Measurements from ENCODE around the gene IFNA1.
A peak's percentile ranks its signal among the peaks of the same experiment; 100 is the strongest.
"Not testable (repeated sequence)": the region's sequence is repeated elsewhere in the genome, so short reads cannot be mapped to it uniquely, and the experiment has no call there.

The IFNA1 gene

DNA sequence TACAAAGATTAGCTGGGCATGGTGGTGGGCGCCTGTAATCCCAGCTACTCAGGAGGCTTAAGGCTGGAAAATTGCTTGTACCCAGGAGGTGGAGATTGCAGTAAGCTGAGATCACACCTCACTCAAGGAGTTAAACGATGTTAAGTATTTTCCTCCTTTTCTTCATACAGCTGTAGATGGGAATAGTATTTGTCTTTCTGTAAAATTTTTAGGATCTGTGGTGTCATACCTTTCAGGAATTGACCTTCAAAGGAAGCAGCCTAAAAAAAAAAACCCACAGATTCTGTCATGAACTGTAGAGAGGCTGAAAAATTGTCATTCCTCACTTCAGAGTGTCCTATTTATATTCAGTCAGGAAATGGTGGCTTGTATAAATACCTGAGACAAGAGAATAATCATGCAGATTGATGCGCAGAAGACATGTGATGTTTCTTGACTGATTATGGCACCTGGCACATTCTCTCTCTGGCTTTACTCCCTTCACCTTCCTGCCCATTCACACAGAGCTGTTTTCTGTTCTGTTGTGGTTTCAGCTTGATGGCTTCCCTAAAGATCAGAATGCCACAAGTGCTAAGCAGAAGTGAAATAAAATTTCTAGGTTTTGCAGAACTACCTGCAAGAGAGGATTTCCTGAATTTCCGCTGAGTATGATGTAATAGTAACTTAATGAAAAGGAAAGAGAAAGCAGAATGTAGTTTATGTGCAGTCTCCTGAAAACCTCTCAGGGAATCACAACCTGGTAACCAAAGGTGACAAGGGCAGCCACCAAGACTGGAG is 3.8 kb downstream of the IFNA1 start:
- no peak for DNase-seq (ENCODE audit: low read depth)
- no peak for TF ChIP-seq CTCF (conservative IDR thresholded peaks at IDR 0.05; ENCODE audit: low read depth, low read length)
- H3K4me3 ChIP-seq (ENCODE audit: low read length), result no peak overlapping the region

- DNase-seq (ENCODE audit: low read depth); H3K4me3 ChIP-seq (ENCODE audit: low read length): not testable (repeated sequence)
These were observed 9.1 kb downstream of the IFNA1 start for GRCh38 chr9:21449312-21449711.

DNA sequence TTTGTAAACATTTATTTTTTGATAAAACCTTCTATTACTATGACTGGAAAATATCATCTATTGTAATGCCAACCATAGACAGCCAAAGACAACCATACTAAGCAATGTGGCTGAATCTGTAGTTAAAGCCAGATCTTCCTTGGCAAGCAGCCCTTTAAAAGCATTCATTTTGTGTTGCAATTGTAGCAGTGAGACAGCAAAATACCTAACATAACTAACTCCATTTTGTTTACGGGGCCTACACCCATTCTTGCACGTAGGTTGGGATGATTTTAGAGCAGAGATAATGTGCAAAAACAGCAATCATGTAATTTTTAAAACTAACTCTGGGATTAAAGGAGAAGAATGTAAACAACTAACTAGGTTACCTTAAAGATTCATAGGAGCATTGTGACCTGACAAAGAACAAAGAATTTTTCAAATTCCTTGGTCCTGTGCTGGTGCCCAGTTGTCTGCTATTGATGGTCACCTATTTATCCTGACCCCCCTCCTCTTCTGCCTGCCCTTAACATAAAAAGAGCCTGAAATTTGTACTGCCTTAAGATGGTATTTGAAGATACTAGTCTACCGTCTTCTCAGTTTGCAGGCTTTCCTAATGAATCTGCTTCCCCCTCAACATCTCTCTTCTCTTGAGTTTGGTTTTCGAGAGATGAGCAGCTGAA is 10.6 kb downstream of the IFNA1 start:
- H3K4me3 ChIP-seq (ENCODE audit: low read length), result no peak overlapping the region
- no peak for TF ChIP-seq CTCF (conservative IDR thresholded peaks at IDR 0.05; ENCODE audit: low read depth, low read length)

GRCh38 chr9:21452681-21453080 is 12.4 kb downstream of the IFNA1 start:
- no peak for TF ChIP-seq CTCF (conservative IDR thresholded peaks at IDR 0.05; ENCODE audit: low read depth, low read length)
- no peak overlapping the region for H3K4me3 ChIP-seq (ENCODE audit: low read length)
- DNase-seq (ENCODE audit: low read depth), result no peak

More for the DNA sequence above, 10.6 kb downstream of the IFNA1 start:
- DNase-seq (ENCODE audit: low read depth), result no peak

DNA sequence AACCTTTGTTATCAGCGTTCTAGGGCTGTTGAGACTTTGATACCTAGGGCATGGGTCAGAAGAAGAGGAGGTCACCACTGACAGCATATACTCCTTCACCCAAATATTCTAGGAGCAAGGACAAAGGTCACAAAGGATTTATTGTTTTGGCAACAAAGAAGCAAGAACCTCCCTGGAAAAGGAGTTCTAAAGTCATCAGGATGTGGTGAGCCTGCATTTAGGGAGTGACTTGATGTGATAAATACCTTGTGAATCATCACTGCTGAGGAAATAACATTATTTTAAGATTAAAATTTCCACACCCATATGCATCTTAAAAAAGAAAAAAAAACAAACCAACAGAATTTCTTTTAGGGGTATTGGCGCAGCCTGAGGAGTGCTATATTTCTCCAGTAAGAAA is 13.9 kb downstream of the IFNA1 start:
- no peak for TF ChIP-seq CTCF (conservative IDR thresholded peaks at IDR 0.05; ENCODE audit: low read depth, low read length)
- no peak for DNase-seq (ENCODE audit: low read depth)
- no peak overlapping the region for H3K4me3 ChIP-seq (ENCODE audit: low read length)

DNA sequence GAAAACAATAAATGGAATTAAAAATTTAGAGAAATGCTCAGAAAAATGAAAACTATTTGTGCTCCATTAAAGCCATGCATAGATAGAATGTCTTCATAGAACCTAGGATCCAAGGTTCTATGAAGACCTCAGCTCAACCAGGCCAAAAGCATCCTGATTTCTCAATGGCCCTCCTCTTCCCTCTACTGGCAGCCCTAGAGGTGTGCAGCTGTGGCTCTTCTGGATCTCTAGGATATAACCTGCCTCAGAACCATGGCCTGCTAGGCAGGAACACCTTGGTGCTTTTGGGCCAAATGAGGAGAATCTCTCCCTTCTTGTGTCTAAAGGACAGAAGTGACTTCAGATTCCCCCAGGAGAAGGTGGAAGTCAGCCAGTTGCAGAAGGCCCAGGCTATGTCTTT is 15.1 kb downstream of the IFNA1 start:
- TF ChIP-seq CTCF (conservative IDR thresholded peaks at IDR 0.05; ENCODE audit: low read depth, low read length), result peak; percentile 76
- no peak overlapping the region for H3K4me3 ChIP-seq (ENCODE audit: low read length)
- peak; percentile 0 for DNase-seq (ENCODE audit: low read depth)

GRCh38 chr9:21461377-21461776 is 21.1 kb downstream of the IFNA1 start:
- TF ChIP-seq CTCF (conservative IDR thresholded peaks at IDR 0.05; ENCODE audit: low read depth, low read length), result no peak
- no peak overlapping the region for H3K4me3 ChIP-seq (ENCODE audit: low read length)
- DNase-seq (ENCODE audit: low read depth), result no peak
